CD4-positive, alpha-beta T cell treated with Interleukin-15 for 1 hour (primary cell): ENCODE measurements around the gene TACR1.
"Not testable (repeated sequence)": the region's sequence is repeated elsewhere in the genome, so short reads cannot be mapped to it uniquely, and the experiment has no call there.

ENCODE experiments used
- DNase-seq: peaks from one replicate; pipeline ENCODE4 v3.0.0-alpha.2; 2020

TACR1 gene

GRCh38 chr2:75199428-75200011 is at the start of gene TACR1:
Gene TACR1 (minus strand): TSS chr2:75199520. CDS start chr2:75198934, 586 bp downstream.
- DNase-seq: peak; percentile 27

GRCh38 chr2:75248581-75248980 is 49.3 kb upstream of the TACR1 start:
- DNase-seq: not testable (repeated sequence)

- DNase-seq: no peak
Measured at GRCh38 chr2:75246441-75247167, 47.3 kb upstream of the TACR1 start.

GRCh38 chr2:75243219-75243618 is 43.9 kb upstream of the TACR1 start:
- DNase-seq: no peak

- no peak for DNase-seq
Measured at GRCh38 chr2:75241696-75242095, 42.4 kb upstream of the TACR1 start.

- DNase-seq: no peak
Measured at GRCh38 chr2:75238670-75239330, 39.5 kb upstream of the TACR1 start.

GRCh38 chr2:75237296-75237695 is 38.0 kb upstream of the TACR1 start:
- no peak for DNase-seq

GRCh38 chr2:75233965-75234364 is 34.6 kb upstream of the TACR1 start:
- DNase-seq: no peak

GRCh38 chr2:75226617-75227016 is 27.3 kb upstream of the TACR1 start:
- DNase-seq: no peak

GRCh38 chr2:75226099-75226498 is 26.8 kb upstream of the TACR1 start:
- DNase-seq: no peak

- no peak for DNase-seq
Measured at GRCh38 chr2:75224636-75225094, 25.3 kb upstream of the TACR1 start.

GRCh38 chr2:75222527-75222926 is 23.2 kb upstream of the TACR1 start:
- DNase-seq: no peak

GRCh38 chr2:75221862-75222261 is 22.5 kb upstream of the TACR1 start:
- no peak for DNase-seq

- DNase-seq: not testable (repeated sequence)
Measured at GRCh38 chr2:75219213-75219612, 19.9 kb upstream of the TACR1 start.

- no peak for DNase-seq
Measured at GRCh38 chr2:75211266-75211770, 12.0 kb upstream of the TACR1 start.

- DNase-seq: no peak
Measured at GRCh38 chr2:75210409-75210808, 11.1 kb upstream of the TACR1 start.

- no peak for DNase-seq
Measured at GRCh38 chr2:75208738-75209137, 9.4 kb upstream of the TACR1 start.

- no peak for DNase-seq
Measured at GRCh38 chr2:75204833-75205232, 5.5 kb upstream of the TACR1 start.

- DNase-seq: no peak
Measured at GRCh38 chr2:75202359-75202758, 3.0 kb upstream of the TACR1 start.

GRCh38 chr2:75200140-75201096 is 1.1 kb upstream of the TACR1 start:
- DNase-seq: no peak

- no peak for DNase-seq
Measured at GRCh38 chr2:75195076-75195691, 4.1 kb downstream of the TACR1 start.

GRCh38 chr2:75194184-75194868 is 5.0 kb downstream of the TACR1 start:
- DNase-seq: no peak
